OCI-LY3 (cell line): ENCODE results near the gene ARL6IP5.

Source experiments
- CTCF ChIP-seq: fragments of 200-600, 300-600 bp; sonication (generic); IDR thresholded peaks from 2 replicates; pipeline ENCODE4 v1.5.1; 2014; ENCODE audit warnings: antibody characterized with exemption, low read length, low read depth
- EZH2phosphoT487 ChIP-seq: fragments of 200-600 bp; shearing (Covaris generic); IDR thresholded peaks from 2 replicates; pipeline ENCODE4 v1.6.1; 2018; ENCODE audit warnings: antibody characterized with exemption, mixed run types, low read depth

- no peak for TF ChIP-seq EZH2phosphoT487
- TF ChIP-seq CTCF = no peak
Measured at GRCh38 chr3:69099576-69099975, 14.8 kb downstream of the ARL6IP5 start.
